ENCODE measurements around the gene NDST1.

DNA sequence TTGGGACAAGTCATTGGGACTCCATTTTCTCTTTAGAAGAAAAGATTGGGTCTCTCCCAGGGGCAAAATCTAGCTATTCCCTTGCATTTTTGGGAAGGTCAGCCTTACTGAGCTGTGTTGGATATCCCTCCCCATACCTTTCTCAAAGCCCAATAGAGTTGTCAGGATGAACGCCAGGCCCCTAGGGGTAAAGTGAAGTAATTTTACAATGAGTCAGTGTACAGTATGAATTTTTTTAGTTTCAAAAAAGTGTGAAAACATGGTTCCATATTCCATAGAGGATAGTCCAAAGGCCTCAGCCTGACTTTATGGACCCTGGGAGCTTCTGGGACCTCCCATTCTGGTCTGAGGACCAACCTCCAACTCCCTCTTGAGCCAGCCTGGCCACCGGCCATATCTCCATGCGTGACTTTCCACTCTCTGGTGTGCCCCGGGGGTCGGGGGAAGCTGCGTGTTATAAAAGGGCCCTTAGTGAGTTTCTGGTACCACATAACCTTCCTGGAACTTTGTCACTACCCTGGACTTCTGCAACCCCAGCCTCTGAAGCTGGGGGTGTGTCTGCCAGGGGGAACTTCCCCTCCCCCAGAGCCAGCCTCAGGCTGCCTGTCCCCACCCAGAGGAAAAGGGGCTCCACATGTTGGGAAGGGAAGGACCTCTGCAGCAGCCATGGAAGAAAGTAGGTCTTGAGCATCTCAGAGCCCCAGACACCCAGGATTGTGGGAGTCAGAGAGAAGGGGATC is 80.1 kb downstream of the NDST1 start:
- TF ChIP-seq, protein P1, sequence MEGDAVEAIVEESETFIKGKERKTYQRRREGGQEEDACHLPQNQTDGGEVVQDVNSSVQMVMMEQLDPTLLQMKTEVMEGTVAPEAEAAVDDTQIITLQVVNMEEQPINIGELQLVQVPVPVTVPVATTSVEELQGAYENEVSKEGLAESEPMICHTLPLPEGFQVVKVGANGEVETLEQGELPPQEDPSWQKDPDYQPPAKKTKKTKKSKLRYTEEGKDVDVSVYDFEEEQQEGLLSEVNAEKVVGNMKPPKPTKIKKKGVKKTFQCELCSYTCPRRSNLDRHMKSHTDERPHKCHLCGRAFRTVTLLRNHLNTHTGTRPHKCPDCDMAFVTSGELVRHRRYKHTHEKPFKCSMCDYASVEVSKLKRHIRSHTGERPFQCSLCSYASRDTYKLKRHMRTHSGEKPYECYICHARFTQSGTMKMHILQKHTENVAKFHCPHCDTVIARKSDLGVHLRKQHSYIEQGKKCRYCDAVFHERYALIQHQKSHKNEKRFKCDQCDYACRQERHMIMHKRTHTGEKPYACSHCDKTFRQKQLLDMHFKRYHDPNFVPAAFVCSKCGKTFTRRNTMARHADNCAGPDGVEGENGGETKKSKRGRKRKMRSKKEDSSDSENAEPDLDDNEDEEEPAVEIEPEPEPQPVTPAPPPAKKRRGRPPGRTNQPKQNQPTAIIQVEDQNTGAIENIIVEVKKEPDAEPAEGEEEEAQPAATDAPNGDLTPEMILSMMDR (IDR thresholded peaks at IDR 0.05): no peak
- no peak for TF ChIP-seq POLR2A (IDR thresholded peaks at IDR 0.05)
- TF ChIP-seq EP300 (IDR thresholded peaks at IDR 0.05): no peak
